AG04449 (cell line): ENCODE data around the gene PTH2.
"Not testable (repeated sequence)": the region's sequence is repeated elsewhere in the genome, so short reads cannot be mapped to it uniquely, and the experiment has no call there.

Source experiments
- CTCF ChIA-PET: fragments of 350-600 bp; formaldehyde crosslinking; extraction: SDS; loops from one replicate; lab custom pipeline; 2021; ENCODE audit warnings: antibody characterized with exemption; lab: Yijun Ruan, JAX
- POLR2A ChIA-PET: fragments of 400-600, 350-600 bp; formaldehyde crosslinking; extraction: SDS; loops from one replicate; lab custom pipeline; 2020; ENCODE audit warnings: antibody characterized with exemption, inconsistent platforms; lab: Yijun Ruan, JAX
- DNase-seq: peaks from one replicate; pipeline ENCODE4 v3.0.0-alpha.2; 2010; ENCODE audit warnings: low read depth, low spot score
- H3K4me3 ChIP-seq: 2 replicates; pipeline ENCODE4 v1.5.1; 2011; ENCODE audit warnings: low read depth, mild to moderate bottlenecking, control low read depth, low read length
- CTCF ChIP-seq: IDR thresholded peaks from one replicate; pipeline ENCODE4 v1.5.1; 2011; ENCODE audit warnings: mild to moderate bottlenecking, moderate library complexity, low read length, control low read depth, inconsistent platforms; ENCODE audit not compliant: insufficient read depth; ENCODE audit errors: missing control alignments

The PTH2 gene

DNA sequence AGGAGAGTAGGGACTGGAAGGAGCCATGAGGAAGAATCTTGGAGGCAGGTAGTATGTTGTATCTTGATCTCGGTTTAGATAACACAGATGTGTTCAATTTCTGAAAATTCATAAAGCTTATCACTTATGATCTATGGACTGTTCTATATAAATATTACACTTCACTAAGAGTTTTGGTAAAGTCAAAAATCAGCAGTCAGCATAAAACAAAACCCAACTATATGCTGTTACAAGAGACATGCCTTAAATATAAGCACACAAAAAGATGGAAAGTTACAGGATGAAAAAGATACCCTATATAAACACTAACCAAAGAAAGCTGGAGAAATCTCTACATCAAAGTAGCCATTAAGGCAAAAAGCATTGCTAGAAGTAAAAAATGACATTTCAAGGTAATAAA lies 39.6 kb downstream of the PTH2 start:
- CTCF ChIA-PET: interaction anchor here (0.8 to 1.3 kb wide), 5 partner anchors 9 to 62 kb away, joined by 3 to 8 read pairs (median 4); partner anchors contain the start of gene DKKL1
- POLR2A ChIA-PET: no interaction called here
- no peak for DNase-seq
- no peak overlapping the region for H3K4me3 ChIP-seq
- no peak for TF ChIP-seq CTCF

GRCh38 chr19:49382639-49383038 lies 40.6 kb downstream of the PTH2 start:
- DNase-seq: no peak
- POLR2A ChIA-PET: no interaction called here
- no peak for TF ChIP-seq CTCF
- CTCF ChIA-PET: no interaction called here
- no peak overlapping the region for H3K4me3 ChIP-seq

DNA sequence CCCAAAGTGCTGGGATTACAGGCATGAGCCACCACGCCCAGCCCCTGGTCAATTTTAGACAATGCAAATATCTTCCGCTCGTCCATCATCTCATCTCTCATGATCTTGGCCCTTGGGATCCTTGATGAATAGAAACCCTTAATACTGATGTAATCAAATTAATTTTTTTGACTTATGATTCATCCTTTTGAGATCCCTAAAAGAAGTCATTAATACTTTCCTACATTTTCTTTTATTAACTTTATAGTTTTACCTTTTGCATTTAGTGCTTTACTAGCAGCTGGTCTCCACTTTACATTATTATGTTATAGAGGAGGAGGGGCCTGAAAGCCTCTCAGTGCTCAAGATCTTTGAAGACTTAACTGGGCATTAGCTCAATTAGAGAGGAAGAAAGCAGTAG lies 42.9 kb downstream of the PTH2 start:
- ChIA-PET CTCF (interaction anchor here (0.9 to 3.7 kb wide), 4 partner anchors 9 to 155 kb away, joined by 3 to 18 read pairs (median 3); no protein-coding TSS in a partner anchor), POLR2A (no interaction called here)
- no peak overlapping the region for H3K4me3 ChIP-seq
- TF ChIP-seq CTCF: no peak
- no peak for DNase-seq

GRCh38 chr19:49378512-49378911 lies 44.7 kb downstream of the PTH2 start:
- no peak for TF ChIP-seq CTCF
- POLR2A ChIA-PET: no interaction called here
- CTCF ChIA-PET: interaction anchor here (1.5 to 3.7 kb wide), 3 partner anchors 8 to 13 kb away, joined by 4 to 18 read pairs (median 5); no protein-coding TSS in a partner anchor
- no peak overlapping the region for H3K4me3 ChIP-seq
- DNase-seq: no peak

DNA sequence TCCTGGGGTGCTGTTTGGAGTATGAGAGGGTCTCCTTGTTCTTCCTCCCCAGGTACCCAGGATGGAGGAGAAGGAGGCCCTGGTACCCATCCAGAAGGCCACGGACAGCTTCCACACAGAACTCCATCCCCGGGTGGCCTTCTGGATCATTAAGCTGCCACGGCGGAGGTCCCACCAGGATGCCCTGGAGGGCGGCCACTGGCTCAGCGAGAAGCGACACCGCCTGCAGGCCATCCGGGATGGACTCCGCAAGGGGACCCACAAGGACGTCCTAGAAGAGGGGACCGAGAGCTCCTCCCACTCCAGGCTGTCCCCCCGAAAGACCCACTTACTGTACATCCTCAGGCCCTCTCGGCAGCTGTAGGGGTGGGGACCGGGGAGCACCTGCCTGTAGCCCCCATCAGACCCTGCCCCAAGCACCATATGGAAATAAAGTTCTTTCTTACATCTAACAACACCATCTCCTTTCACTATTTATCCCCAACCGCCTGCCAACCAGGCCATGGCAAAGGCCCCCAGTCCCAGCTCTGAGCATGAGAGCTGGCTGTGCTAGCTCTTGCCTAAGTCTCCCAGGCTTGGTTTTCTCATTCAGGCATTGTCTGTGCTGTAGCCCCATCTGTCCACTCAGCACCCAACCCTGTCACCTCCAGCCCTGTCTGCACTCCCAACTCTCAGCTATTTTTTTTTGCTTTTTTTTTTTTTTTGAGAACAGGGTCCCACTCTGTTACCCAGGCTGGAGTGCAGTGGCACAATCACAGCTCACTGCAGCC lies 48.4 kb downstream of the PTH2 start:
- POLR2A ChIA-PET: no interaction called here

DNA sequence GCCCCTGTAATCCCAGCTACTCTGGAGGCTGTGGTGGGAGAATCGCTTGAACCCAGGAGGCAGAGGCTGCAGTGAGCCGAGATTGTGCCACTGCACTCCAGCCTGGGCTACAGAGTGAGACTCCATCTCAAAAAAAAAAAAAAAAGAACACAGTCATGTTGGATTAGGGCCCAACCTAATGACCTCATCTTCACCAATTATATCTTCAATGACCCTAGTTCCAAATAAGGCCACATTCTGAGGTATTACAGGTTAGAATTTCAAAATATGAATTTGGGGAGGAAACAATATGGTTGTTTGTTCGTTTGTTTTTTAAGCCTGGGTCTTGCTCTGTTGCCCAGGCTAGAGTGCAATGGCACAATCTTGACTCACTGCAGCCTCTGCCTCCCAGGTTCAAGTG lies 50.1 kb downstream of the PTH2 start:
- POLR2A ChIA-PET: interaction anchor here (0.7 kb wide), 1 partner anchor 104 kb away, joined by 3 read pairs; no protein-coding TSS in a partner anchor
- CTCF ChIA-PET, DNase-seq, H3K4me3 ChIP-seq: not testable (repeated sequence)

More for the DNA sequence above, 48.4 kb downstream of the PTH2 start:
- no peak for DNase-seq
- CTCF ChIA-PET: interaction anchor here (1.2 kb wide), 1 partner anchor 17 kb away, joined by 4 read pairs; no protein-coding TSS in a partner anchor
- TF ChIP-seq CTCF: no peak
- H3K4me3 ChIP-seq: no peak overlapping the region
